HCT116 (cell line): ENCODE data around the gene NAALADL2. TPM values are rescaled to one million over a fixed set of nuclear protein-coding genes. Genes with fewer than 3 reads are reported as not detected.

Experiments
- ATAC-seq: fragments of 200-7000 bp; cut with Tn5 transposase; 2 replicates; pipeline ENCODE4 v1.9.1; 2020; ENCODE audit warnings: mild to moderate bottlenecking, moderate library complexity
- BruUV-seq: library from RNA; stranded (reverse); fragments of 400-500 nt; replicated peaks from 2 replicates; lab custom pipeline; 2021; lab: Mats Ljungman, UMichigan
- CTCF ChIA-PET: fragments of 300-600 bp; sonication (Branson Sonifier 250); formaldehyde crosslinking; loops from one replicate; lab custom pipeline; 2021; ENCODE audit warnings: antibody characterized with exemption; lab: Charles Lee
- POLR2A ChIA-PET: fragments of 300-600, 350-600 bp; sonication (Branson Sonifier 250); formaldehyde crosslinking; loops from one replicate; lab custom pipeline; 2021; ENCODE audit warnings: antibody characterized with exemption; lab: Charles Lee
- RAD21 ChIA-PET, 2 experiments: fragments of 300-600 bp; sonication (Branson Sonifier 250); formaldehyde crosslinking; loops; one replicate each; lab custom pipeline; 2023; ENCODE audit warnings: low total read pairs in 2 of 2; ENCODE audit not compliant: uncharacterized antibody in 2 of 2, unreplicated experiment in 2 of 2, low non-redundant PET in 1 of 2; lab: Charles Lee
- DNase-seq: peaks from one replicate; pipeline ENCODE4 v3.0.0-alpha.2; 2010; ENCODE audit warnings: low read depth, low spot score
- H2AFZ ChIP-seq: fragments of 200-600 bp; shearing (Covaris generic), sonication (generic); 2 replicates; pipeline ENCODE4 v1.6.1; 2017; ENCODE audit warnings: low read depth, mixed run types, mixed read lengths, antibody characterized with exemption, low read length; ENCODE audit not compliant: poor library complexity, severe bottlenecking
- H3K27ac ChIP-seq: 2 replicates; pipeline ENCODE4 v1.5.1; 2012; ENCODE audit warnings: low read depth, low read length
- H3K27me3 ChIP-seq: fragments of 200-600 bp; sonication (generic); 2 replicates; pipeline ENCODE4 v1.6.1; 2016; ENCODE audit warnings: mixed run types, low read length, mixed read lengths; ENCODE audit not compliant: insufficient read depth
- H3K36me3 ChIP-seq, 2 experiments: fragments of 200-500 bp in 1 of 2; fragments of 200-600 bp in 1 of 2; sonication (Bioruptor generic) in 1 of 2; sonication (generic) in 1 of 2; 2 replicates each; pipeline versions ENCODE4 v1.5.1 to v1.6.1; 2014 to 2016; ENCODE audit warnings: low read length in 2 of 2, inconsistent platforms in 1 of 2, mixed read lengths in 1 of 2, mixed run types in 1 of 2; ENCODE audit not compliant: insufficient read depth in 2 of 2, control insufficient read depth in 1 of 2
- H3K4me1 ChIP-seq, 2 experiments: fragments of 200-600 bp in 1 of 2; sonication (generic) in 1 of 2; 2 replicates each; pipeline versions ENCODE4 v1.5.1 to v1.6.1; 2012 to 2017; ENCODE audit warnings: low read length in 2 of 2, inconsistent platforms in 1 of 2, mild to moderate bottlenecking in 1 of 2, mixed read lengths in 1 of 2, mixed run types in 1 of 2, moderate library complexity in 1 of 2; ENCODE audit not compliant: insufficient read depth in 2 of 2, control insufficient read depth in 1 of 2
- H3K4me2 ChIP-seq: fragments of 200-600 bp; sonication (generic); 2 replicates; pipeline ENCODE4 v1.6.1; 2017; ENCODE audit warnings: mixed run types, low read length, mixed read lengths
- H3K4me3 ChIP-seq, 2 experiments: fragments of 200-600 bp in 1 of 2; sonication (generic) in 1 of 2; replicated peaks in 1 of 2; 2 replicates each; pipeline ENCODE4 v1.5.1; 2011 to 2016; ENCODE audit warnings: low read length in 2 of 2, control low read depth in 1 of 2, low read depth in 1 of 2, mild to moderate bottlenecking in 1 of 2, mixed read lengths in 1 of 2, mixed run types in 1 of 2
- H3K79me2 ChIP-seq: fragments of 200-600 bp; sonication (generic); 2 replicates; pipeline ENCODE4 v1.6.1; 2017; ENCODE audit warnings: mild to moderate bottlenecking, mixed run types, low read length, moderate library complexity, mixed read lengths; ENCODE audit not compliant: insufficient read depth
- H3K9ac ChIP-seq: fragments of 200-600 bp; sonication (generic); 2 replicates; pipeline ENCODE4 v1.6.1; 2016; ENCODE audit warnings: low read length, mixed read lengths
- H3K9me2 ChIP-seq: fragments of 200-600 bp; sonication (generic), shearing (Covaris generic); 2 replicates; pipeline ENCODE4 v1.6.1; 2017; ENCODE audit warnings: mixed run types, mild to moderate bottlenecking, moderate library complexity; ENCODE audit not compliant: insufficient read depth
- H3K9me3 ChIP-seq, 2 experiments: fragments of 200-500 bp in 1 of 2; fragments of 200-600 bp in 1 of 2; sonication (Bioruptor generic) in 1 of 2; sonication (generic) in 1 of 2; 2 replicates each; pipeline ENCODE4 v1.6.1; 2014 to 2017; ENCODE audit warnings: low read length in 2 of 2, mixed read lengths in 2 of 2, inconsistent platforms in 1 of 2, low read depth in 1 of 2, mild to moderate bottlenecking in 1 of 2, mixed run types in 1 of 2, moderate library complexity in 1 of 2; ENCODE audit not compliant: control insufficient read depth in 1 of 2, insufficient read depth in 1 of 2
- H4K20me1 ChIP-seq: fragments of 200-600 bp; sonication (generic), shearing (Covaris generic); 2 replicates; pipeline ENCODE4 v1.6.1; 2017; ENCODE audit warnings: mixed run types, mild to moderate bottlenecking, moderate library complexity; ENCODE audit not compliant: insufficient read depth
- CEBPB ChIP-seq: IDR thresholded peaks from 2 replicates; pipeline ENCODE4 v1.6.1; 2012; ENCODE audit warnings: low read depth
- EGR1 ChIP-seq: IDR thresholded peaks from 2 replicates; pipeline ENCODE4 v1.6.1; 2012; ENCODE audit warnings: low read depth
- ELF1 ChIP-seq: IDR thresholded peaks from 2 replicates; pipeline ENCODE4 v1.6.1; 2012; ENCODE audit warnings: low read depth, borderline replicate concordance
- EZH2 ChIP-seq: fragments of 200-600 bp; sonication (generic); IDR thresholded peaks from 2 replicates; pipeline ENCODE4 v1.6.1; 2017; ENCODE audit warnings: antibody characterized with exemption, mixed run types
- EZH2phosphoT487 ChIP-seq: fragments of 200-600 bp; IDR thresholded peaks from 2 replicates; pipeline ENCODE4 v1.6.1; 2018; ENCODE audit warnings: antibody characterized with exemption, borderline replicate concordance
- FOSL1 ChIP-seq: IDR thresholded peaks from 2 replicates; pipeline ENCODE4 v1.6.1; 2012; ENCODE audit warnings: low read depth
- POLR2A ChIP-seq: IDR thresholded peaks from 2 replicates; pipeline ENCODE4 v1.7.0; 2011; ENCODE audit warnings: borderline replicate concordance; ENCODE audit not compliant: insufficient read depth, insufficient read length; ENCODE audit errors: extremely low read depth
- POLR2AphosphoS5 ChIP-seq: IDR thresholded peaks from 2 replicates; pipeline ENCODE4 v1.6.1; 2011; ENCODE audit warnings: mild to moderate bottlenecking, low read depth, low read length, moderate library complexity
- RAD21 ChIP-seq: IDR thresholded peaks from 2 replicates; pipeline ENCODE4 v1.6.1; 2012; ENCODE audit warnings: low read depth, mild to moderate bottlenecking
- SIN3A ChIP-seq: IDR thresholded peaks from 2 replicates; pipeline ENCODE4 v1.6.1; 2012; ENCODE audit warnings: low read depth
- SP1 ChIP-seq: IDR thresholded peaks from 2 replicates; pipeline ENCODE4 v1.6.1; 2012; ENCODE audit warnings: low read depth
- SRF ChIP-seq: IDR thresholded peaks from 2 replicates; pipeline ENCODE4 v1.6.1; 2012; ENCODE audit warnings: low read depth
- TCF7L2 ChIP-seq: IDR thresholded peaks from 2 replicates; pipeline ENCODE4 v1.7.0; 2011; ENCODE audit warnings: borderline replicate concordance, inconsistent platforms; ENCODE audit not compliant: insufficient read depth, insufficient read length; ENCODE audit errors: extremely low read depth
- YY1 ChIP-seq: IDR thresholded peaks from 2 replicates; pipeline ENCODE4 v1.6.1; 2011; ENCODE audit warnings: low read length, low read depth, moderate library complexity, mild to moderate bottlenecking; ENCODE audit not compliant: insufficient replicate concordance; ENCODE audit errors: extremely low read depth
- ZFX ChIP-seq: fragments of 450-650 bp; IDR thresholded peaks from 2 replicates; pipeline ENCODE4 v1.6.1; 2017
- intact Hi-C: fragments of 100-400 bp; cut with micrococcal nuclease; formaldehyde crosslinking; loops from 2 replicates; pipeline ENCODE4 v1.10.0; 2022
- total RNA-seq: library from RNA; stranded (reverse); gene quantifications from one replicate; pipeline ENCODE4 v1.2.1, GENCODE V29; 2021; ENCODE audit not compliant: unreplicated experiment
- TF ChIP-seq, protein P1 (sequence below): IDR thresholded peaks from 2 replicates; pipeline ENCODE4 v1.6.1; 2012
- TF ChIP-seq, protein P2 (sequence below): IDR thresholded peaks from 2 replicates; pipeline ENCODE4 v1.6.1; 2012
- TF ChIP-seq, protein P3 (sequence below): IDR thresholded peaks from 2 replicates; pipeline ENCODE4 v1.6.1; 2012; ENCODE audit warnings: low read depth

Gene NAALADL2
- total RNA-seq, 1 experiment from 2014 or later: 2.9 TPM

DNA sequence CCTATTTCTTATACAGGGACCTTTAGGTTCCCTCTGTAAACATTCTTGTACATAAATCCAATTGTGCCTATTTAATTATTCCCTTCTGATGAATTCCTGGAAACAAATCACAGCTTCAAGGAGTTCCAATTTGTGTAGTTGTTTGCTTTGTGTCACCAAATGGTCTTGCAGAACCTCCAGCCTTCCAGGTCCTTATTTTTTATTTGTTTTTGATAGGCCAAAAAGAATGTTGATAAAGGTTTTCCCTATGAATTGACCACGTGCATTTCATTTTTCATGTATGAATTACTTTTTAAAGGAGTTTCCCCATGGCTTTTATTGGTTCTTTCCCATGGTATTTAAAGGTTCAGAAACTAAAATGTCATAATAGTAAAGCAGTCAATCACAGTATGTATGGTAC, 243.0 kb downstream of the NAALADL2 start:
- Histone ChIP-seq H4K20me1 (no peaks in the 10 kb centered on the region), H3K79me2 (no peaks in the 10 kb centered on the region), H3K9me3 (no peaks in the 10 kb centered on the region), H3K4me1 (no peaks in the 10 kb centered on the region), H3K27me3 (no peaks in the 10 kb centered on the region), H3K4me3 (no peak overlapping the region), H3K9me2 (no peaks in the 10 kb centered on the region), H3K27ac (no peak overlapping the region), H3K36me3 (no peaks in the 10 kb centered on the region), H3K4me2 (no peak overlapping the region), H2AFZ (no peak overlapping the region), H3K9ac (no peak overlapping the region)
- DNase-seq (no peak), ATAC-seq (no peak)
- RAD21 ChIA-PET: no interaction called here
- intact Hi-C loops: no loop called here
- POLR2A ChIA-PET: no interaction called here
- CTCF ChIA-PET: no interaction called here
- no TSS peak for BruUV-seq
- TF ChIP-seq EZH2 (no peak), SRF (no peak), RAD21 (no peak), FOSL1 (no peak), EZH2phosphoT487 (no peak), ZFX (no peak), ELF1 (no peak), EGR1 (no peak), CEBPB (no peak)
- TF ChIP-seq, protein P1, sequence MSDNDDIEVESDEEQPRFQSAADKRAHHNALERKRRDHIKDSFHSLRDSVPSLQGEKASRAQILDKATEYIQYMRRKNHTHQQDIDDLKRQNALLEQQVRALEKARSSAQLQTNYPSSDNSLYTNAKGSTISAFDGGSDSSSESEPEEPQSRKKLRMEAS: no peak
- TF ChIP-seq, protein P2, sequence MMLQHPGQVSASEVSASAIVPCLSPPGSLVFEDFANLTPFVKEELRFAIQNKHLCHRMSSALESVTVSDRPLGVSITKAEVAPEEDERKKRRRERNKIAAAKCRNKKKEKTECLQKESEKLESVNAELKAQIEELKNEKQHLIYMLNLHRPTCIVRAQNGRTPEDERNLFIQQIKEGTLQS: no peak
- TF ChIP-seq, all 23 proteins: peak for 0

DNA sequence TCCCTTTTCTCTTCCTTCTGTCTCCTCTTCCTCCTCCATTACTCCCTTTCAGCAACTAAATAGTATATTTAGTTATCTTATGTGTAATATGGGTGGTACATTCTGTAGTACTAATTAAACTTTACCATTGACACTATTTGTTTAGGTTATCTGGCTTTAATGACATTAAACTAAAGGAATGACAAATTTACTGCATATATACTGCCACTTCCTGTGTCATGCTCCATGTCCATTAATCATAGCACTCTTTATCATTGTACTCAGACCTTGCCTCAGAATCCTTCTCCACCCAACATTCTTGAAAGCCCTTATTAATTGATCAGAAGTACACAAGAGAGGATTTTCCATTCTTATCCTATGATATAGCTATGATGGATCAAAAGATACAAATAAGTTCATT, 244.2 kb downstream of the NAALADL2 start:
- no peak overlapping the region for H3K4me2 ChIP-seq
- POLR2A ChIA-PET: no interaction called here
- ATAC-seq (no peak), DNase-seq (no peak)
- no TSS peak for BruUV-seq
- H3K9ac ChIP-seq: no peak overlapping the region
- H2AFZ ChIP-seq: peak overlapping the region; percentile 14
- H3K4me1 ChIP-seq: no peaks in the 10 kb centered on the region
- no peak overlapping the region for H3K27ac ChIP-seq
- H3K9me3 ChIP-seq: no peaks in the 10 kb centered on the region
- TF ChIP-seq POLR2A: no peak
- no peak for TF ChIP-seq YY1
- TF ChIP-seq SIN3A: no peak
- TF ChIP-seq EZH2phosphoT487: no peak
- no peak for TF ChIP-seq CEBPB
- TF ChIP-seq SRF: no peak
- no peak for TF ChIP-seq ELF1
- TF ChIP-seq, protein P2: no peak
- TF ChIP-seq, protein P3, sequence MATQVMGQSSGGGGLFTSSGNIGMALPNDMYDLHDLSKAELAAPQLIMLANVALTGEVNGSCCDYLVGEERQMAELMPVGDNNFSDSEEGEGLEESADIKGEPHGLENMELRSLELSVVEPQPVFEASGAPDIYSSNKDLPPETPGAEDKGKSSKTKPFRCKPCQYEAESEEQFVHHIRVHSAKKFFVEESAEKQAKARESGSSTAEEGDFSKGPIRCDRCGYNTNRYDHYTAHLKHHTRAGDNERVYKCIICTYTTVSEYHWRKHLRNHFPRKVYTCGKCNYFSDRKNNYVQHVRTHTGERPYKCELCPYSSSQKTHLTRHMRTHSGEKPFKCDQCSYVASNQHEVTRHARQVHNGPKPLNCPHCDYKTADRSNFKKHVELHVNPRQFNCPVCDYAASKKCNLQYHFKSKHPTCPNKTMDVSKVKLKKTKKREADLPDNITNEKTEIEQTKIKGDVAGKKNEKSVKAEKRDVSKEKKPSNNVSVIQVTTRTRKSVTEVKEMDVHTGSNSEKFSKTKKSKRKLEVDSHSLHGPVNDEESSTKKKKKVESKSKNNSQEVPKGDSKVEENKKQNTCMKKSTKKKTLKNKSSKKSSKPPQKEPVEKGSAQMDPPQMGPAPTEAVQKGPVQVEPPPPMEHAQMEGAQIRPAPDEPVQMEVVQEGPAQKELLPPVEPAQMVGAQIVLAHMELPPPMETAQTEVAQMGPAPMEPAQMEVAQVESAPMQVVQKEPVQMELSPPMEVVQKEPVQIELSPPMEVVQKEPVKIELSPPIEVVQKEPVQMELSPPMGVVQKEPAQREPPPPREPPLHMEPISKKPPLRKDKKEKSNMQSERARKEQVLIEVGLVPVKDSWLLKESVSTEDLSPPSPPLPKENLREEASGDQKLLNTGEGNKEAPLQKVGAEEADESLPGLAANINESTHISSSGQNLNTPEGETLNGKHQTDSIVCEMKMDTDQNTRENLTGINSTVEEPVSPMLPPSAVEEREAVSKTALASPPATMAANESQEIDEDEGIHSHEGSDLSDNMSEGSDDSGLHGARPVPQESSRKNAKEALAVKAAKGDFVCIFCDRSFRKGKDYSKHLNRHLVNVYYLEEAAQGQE: no peak
- TF ChIP-seq RAD21: no peak
- TF ChIP-seq SP1: no peak
- no peak for TF ChIP-seq ZFX
- no peak for TF ChIP-seq POLR2AphosphoS5
- no peak for TF ChIP-seq TCF7L2
- intact Hi-C loops: no loop called here
- RAD21 ChIA-PET: no interaction called here
- no peaks in the 10 kb centered on the region for H3K27me3 ChIP-seq
- H3K9me2 ChIP-seq: no peaks in the 10 kb centered on the region
- H3K79me2 ChIP-seq: no peaks in the 10 kb centered on the region
- no peak overlapping the region for H3K4me3 ChIP-seq
- no peaks in the 10 kb centered on the region for H3K36me3 ChIP-seq
- CTCF ChIA-PET: no interaction called here
- H4K20me1 ChIP-seq: no peaks in the 10 kb centered on the region
